HEK293 (cell line): ENCODE measurements around the gene MAML2.

Source experiments
- ELK4 ChIP-seq: IDR thresholded peaks from 2 replicates; pipeline ENCODE4 v1.6.1; 2011; ENCODE audit warnings: mild to moderate bottlenecking, low read depth, low read length, borderline replicate concordance
- FEZF1 ChIP-seq: fragments of 450-650 bp; formaldehyde crosslinking; IDR thresholded peaks from 2 replicates; pipeline ENCODE4 v1.5.1; 2016; ENCODE audit warnings: missing biosample characterization, missing genetic modification characterization
- GLI2 ChIP-seq: fragments of 450-650 bp; formaldehyde crosslinking; IDR thresholded peaks from 2 replicates; pipeline ENCODE4; 2017; ENCODE audit warnings: missing biosample characterization, missing genetic modification characterization, low read depth, borderline replicate concordance
- HOXD13 ChIP-seq: sonication (generic); formaldehyde crosslinking; IDR thresholded peaks from 2 replicates; pipeline ENCODE4 v1.8.0; 2022; ENCODE audit warnings: missing genetic modification reagents, borderline replicate concordance
- KLF1 ChIP-seq: fragments of 450-650 bp; formaldehyde crosslinking; IDR thresholded peaks from 2 replicates; pipeline ENCODE4 v1.5.1; 2016; ENCODE audit warnings: missing biosample characterization, missing genetic modification characterization
- OVOL3 ChIP-seq: fragments of 450-650 bp; formaldehyde crosslinking; IDR thresholded peaks from 2 replicates; pipeline ENCODE4 v1.5.1; 2016; ENCODE audit warnings: missing biosample characterization, missing genetic modification characterization
- SCRT1 ChIP-seq: fragments of 450-650 bp; formaldehyde crosslinking; IDR thresholded peaks from 2 replicates; pipeline ENCODE4 v1.5.1; 2016; ENCODE audit warnings: missing biosample characterization, missing genetic modification characterization, borderline replicate concordance
- TSHZ1 ChIP-seq: fragments of 450-650 bp; formaldehyde crosslinking; IDR thresholded peaks from 2 replicates; pipeline ENCODE4 v1.5.1; 2016; ENCODE audit warnings: missing biosample characterization, missing genetic modification characterization, borderline replicate concordance
- WT1 ChIP-seq: fragments of 450-650 bp; formaldehyde crosslinking; IDR thresholded peaks from 2 replicates; pipeline ENCODE4 v1.5.1; 2016; ENCODE audit warnings: missing biosample characterization, missing genetic modification characterization
- ZBTB17 ChIP-seq: fragments of 450-650 bp; formaldehyde crosslinking; IDR thresholded peaks from 2 replicates; pipeline ENCODE4 v1.5.1; 2016; ENCODE audit warnings: missing biosample characterization, missing genetic modification characterization
- ZBTB49 ChIP-seq: fragments of 450-650 bp; formaldehyde crosslinking; IDR thresholded peaks from 2 replicates; pipeline ENCODE4 v1.5.1; 2016; ENCODE audit warnings: missing biosample characterization, missing genetic modification characterization, low read depth
- ZBTB8A ChIP-seq: fragments of 450-650 bp; formaldehyde crosslinking; IDR thresholded peaks from 2 replicates; pipeline ENCODE4 v1.5.1; 2016; ENCODE audit warnings: missing biosample characterization, missing genetic modification characterization
- ZFP37 ChIP-seq: fragments of 450-650 bp; formaldehyde crosslinking; IDR thresholded peaks from 2 replicates; pipeline ENCODE4 v1.5.1; 2016; ENCODE audit warnings: missing biosample characterization, missing genetic modification characterization
- ZNF16 ChIP-seq: fragments of 450-650 bp; formaldehyde crosslinking; IDR thresholded peaks from 2 replicates; pipeline ENCODE4 v1.5.1; 2016; ENCODE audit warnings: low read depth, missing biosample characterization, missing genetic modification characterization
- ZNF202 ChIP-seq: fragments of 450-650 bp; formaldehyde crosslinking; IDR thresholded peaks from 2 replicates; pipeline ENCODE4 v1.5.1; 2016; ENCODE audit warnings: missing biosample characterization, missing genetic modification characterization, borderline replicate concordance
- ZNF221 ChIP-seq: fragments of 450-650 bp; formaldehyde crosslinking; IDR thresholded peaks from 2 replicates; pipeline ENCODE4 v1.5.1; 2017; ENCODE audit warnings: missing biosample characterization, missing genetic modification characterization, borderline replicate concordance
- ZNF391 ChIP-seq: fragments of 450-650 bp; formaldehyde crosslinking; IDR thresholded peaks from 2 replicates; pipeline ENCODE4 v1.5.1; 2016; ENCODE audit warnings: low read depth, missing biosample characterization, missing genetic modification characterization, borderline replicate concordance
- ZNF394 ChIP-seq: fragments of 450-650 bp; formaldehyde crosslinking; IDR thresholded peaks from 2 replicates; pipeline ENCODE4 v1.5.1; 2016; ENCODE audit warnings: missing biosample characterization, missing genetic modification characterization, mild to moderate bottlenecking, moderate library complexity, borderline replicate concordance
- ZNF513 ChIP-seq: fragments of 450-650 bp; IDR thresholded peaks from 2 replicates; pipeline ENCODE4 v1.5.1; 2018; ENCODE audit warnings: missing biosample characterization, missing genetic modification characterization
- ZNF621 ChIP-seq: fragments of 450-650 bp; formaldehyde crosslinking; IDR thresholded peaks from 2 replicates; pipeline ENCODE4 v1.5.1; 2017; ENCODE audit warnings: missing biosample characterization, missing genetic modification characterization
- ZNF639 ChIP-seq: fragments of 450-650 bp; formaldehyde crosslinking; IDR thresholded peaks from 2 replicates; pipeline ENCODE4 v1.5.1; 2016; ENCODE audit warnings: missing biosample characterization, missing genetic modification characterization
- ZNF692 ChIP-seq: fragments of 450-650 bp; formaldehyde crosslinking; IDR thresholded peaks from 2 replicates; pipeline ENCODE4 v1.5.1; 2016; ENCODE audit warnings: missing biosample characterization, missing genetic modification characterization
- ZNF777 ChIP-seq: fragments of 450-650 bp; formaldehyde crosslinking; IDR thresholded peaks from 2 replicates; pipeline ENCODE4 v1.5.1; 2017; ENCODE audit warnings: missing biosample characterization, missing genetic modification characterization, borderline replicate concordance
- ZXDB ChIP-seq: fragments of 450-650 bp; formaldehyde crosslinking; IDR thresholded peaks from 2 replicates; pipeline ENCODE4 v1.5.1; 2016; ENCODE audit warnings: missing biosample characterization, missing genetic modification characterization

Gene MAML2

GRCh38 chr11:96234866-96235441, 108.0 kb downstream of the MAML2 start (continued):
- TF ChIP-seq ZBTB17 (tag by site-specific recombination) (no peak), ZBTB49 (no peak), TSHZ1 (tag by site-specific recombination) (0 out of 2 replicates have a peak, but pooled peaks have one; percentile 26), ZNF221 (tag by site-specific recombination) (no peak), HOXD13 (CRISPR knock-in tag) (0 out of 2 replicates have a peak, but pooled peaks have one; percentile 56), ZNF16 (tag by site-specific recombination) (no peak), FEZF1 (tag by site-specific recombination) (peak; percentile 72), ZNF513 (tag by site-specific recombination) (no peak), ZNF391 (tag by site-specific recombination) (no peak), ZNF639 (tag by site-specific recombination) (0 out of 2 replicates have a peak, but pooled peaks have one; percentile 36), ELK4 (no peak), ZNF202 (tag by site-specific recombination) (no peak), ZBTB8A (tag by site-specific recombination) (no peak), ZNF621 (tag by site-specific recombination) (no peak), GLI2 (tag by site-specific recombination) (peak; percentile 41; the same call in 1 of the 2 replicates), ZNF394 (no peak), KLF1 (no peak), SCRT1 (tag by site-specific recombination) (no peak), WT1 (tag by site-specific recombination) (no peak; the same call in 1 of the 2 replicates), ZXDB (tag by site-specific recombination) (no peak), ZNF692 (no peak), ZFP37 (no peak), OVOL3 (tag by site-specific recombination) (peak; percentile 51; the same call in 1 of the 2 replicates), ZNF777 (tag by site-specific recombination) (no peak)
